HG02884 (cell line): Measurements from ENCODE around the gene RPS6KC1.
"Not testable (repeated sequence)": the region's sequence is repeated elsewhere in the genome, so short reads cannot be mapped to it uniquely, and the experiment has no call there.

Source experiments
- ATAC-seq: cut with Tn5 transposase; IDR thresholded peaks from one replicate; pipeline ENCODE4 v1.9.1; 2021; ENCODE audit warnings: mild to moderate bottlenecking, moderate library complexity; ENCODE audit not compliant: unreplicated experiment

The RPS6KC1 gene

DNA sequence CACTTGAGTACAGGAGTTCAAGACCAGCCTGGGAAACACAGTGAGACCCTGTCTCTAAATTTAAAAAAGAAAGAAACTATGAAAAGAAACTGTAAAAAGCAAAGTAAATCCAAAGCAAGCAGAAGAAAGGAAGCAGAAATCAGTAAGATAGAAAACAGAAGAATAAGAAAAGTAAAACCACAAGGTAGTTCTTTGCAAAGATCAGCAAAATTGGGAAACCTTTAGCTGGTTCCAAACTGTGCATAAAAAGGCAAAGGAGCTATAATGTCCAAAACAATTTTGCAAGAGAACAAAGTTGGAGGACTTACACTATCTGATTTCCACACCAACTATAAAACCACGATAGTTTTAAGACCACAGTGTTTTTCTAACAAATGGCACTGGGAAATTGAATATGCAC is 218.8 kb downstream of the RPS6KC1 start:
- no peak for ATAC-seq

DNA sequence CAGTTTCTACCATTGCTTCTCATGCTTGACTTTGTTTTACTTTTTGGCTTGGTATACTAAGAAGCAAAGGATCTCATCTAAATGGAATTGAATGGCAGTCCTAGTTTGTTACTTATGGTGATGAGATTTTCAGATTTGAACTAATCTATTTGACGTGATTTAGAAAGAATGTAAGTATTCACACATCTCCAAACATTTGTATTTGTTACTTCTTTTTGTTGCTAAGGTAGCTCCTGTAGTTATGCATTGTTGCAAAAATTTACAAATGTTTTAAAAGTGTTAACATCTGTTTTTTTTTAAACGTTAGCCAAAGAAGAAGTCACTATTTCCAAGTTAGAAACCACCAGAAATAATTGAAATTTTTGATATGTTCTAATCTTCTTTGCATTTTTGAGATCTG is 222.5 kb downstream of the RPS6KC1 start:
- no peak for ATAC-seq

DNA sequence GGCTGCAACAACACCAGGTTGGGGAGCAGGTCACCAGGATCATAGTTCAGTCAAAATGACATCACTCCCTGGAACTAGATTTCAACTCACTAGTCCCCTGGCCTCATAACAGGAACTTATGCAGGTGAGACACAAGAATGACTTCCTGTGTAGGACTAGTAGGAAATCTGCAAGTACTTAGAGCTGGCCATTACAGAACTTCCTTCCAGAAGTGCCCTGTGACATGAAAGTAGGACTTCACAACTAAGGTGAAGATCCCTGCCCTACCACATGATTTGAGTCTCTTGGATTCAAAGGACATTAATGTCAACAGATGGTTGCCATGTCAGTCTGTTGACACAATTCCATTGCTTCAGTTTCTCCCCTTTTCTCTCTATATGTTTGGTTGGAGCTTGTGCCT is 223.1 kb downstream of the RPS6KC1 start:
- ATAC-seq = no peak

- no peak for ATAC-seq
Measured at GRCh38 chr1:213275293-213275692, 224.3 kb downstream of the RPS6KC1 start.

DNA sequence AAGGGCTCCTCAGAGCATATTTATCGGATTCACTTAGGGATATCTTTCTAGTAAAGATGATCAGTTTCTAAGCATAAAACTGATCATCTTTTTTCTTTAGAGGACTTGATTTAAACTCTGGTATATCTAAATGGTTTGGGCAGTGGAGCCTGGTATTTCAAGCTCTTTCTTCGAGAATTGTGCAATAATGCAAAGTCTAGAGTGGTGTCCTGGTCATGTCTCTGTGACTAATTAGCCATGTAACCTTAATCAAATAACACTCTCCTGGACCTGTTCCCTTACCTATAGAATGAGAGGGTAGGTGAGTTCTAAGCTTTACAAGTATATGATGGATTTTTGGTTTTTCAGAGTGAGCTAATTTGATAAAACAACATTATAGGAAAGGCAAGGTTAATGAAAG is 225.2 kb downstream of the RPS6KC1 start:
- ATAC-seq = no peak

GRCh38 chr1:213277036-213277435 is 226.0 kb downstream of the RPS6KC1 start:
- no peak for ATAC-seq

GRCh38 chr1:213279410-213279809 is 228.4 kb downstream of the RPS6KC1 start:
- no peak for ATAC-seq

DNA sequence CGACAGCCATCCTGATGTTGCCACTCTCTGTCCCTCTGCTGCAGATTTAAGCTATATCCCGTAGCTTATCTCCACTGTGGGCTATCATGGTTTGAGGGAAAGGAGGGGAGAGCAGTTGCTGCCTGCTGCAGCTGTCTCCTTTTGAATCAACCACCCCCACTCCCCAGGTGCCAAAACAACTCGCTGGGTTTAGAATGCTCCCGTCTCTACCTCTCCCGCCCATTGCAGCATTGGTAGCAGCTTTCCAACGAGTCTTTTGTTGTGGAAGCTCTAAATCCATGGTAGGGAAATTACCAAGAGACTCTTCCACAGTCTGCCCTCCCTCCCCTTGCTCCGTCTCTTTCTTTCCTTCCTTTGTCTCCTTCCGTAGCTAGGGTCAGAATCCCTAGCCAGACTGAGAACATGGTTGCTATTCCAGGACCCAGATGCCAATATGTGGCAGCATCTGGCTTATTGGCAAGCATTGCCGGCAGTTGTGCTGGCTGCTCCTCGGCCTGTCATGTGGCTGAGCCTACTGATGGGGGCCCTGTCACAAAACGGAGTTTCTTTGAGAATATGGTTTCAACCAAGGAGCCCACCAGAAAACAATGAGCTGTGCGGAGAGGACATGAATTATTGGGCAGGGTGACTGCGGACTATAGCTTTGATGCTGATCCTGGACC is 230.7 kb downstream of the RPS6KC1 start:
- no peak for ATAC-seq

DNA sequence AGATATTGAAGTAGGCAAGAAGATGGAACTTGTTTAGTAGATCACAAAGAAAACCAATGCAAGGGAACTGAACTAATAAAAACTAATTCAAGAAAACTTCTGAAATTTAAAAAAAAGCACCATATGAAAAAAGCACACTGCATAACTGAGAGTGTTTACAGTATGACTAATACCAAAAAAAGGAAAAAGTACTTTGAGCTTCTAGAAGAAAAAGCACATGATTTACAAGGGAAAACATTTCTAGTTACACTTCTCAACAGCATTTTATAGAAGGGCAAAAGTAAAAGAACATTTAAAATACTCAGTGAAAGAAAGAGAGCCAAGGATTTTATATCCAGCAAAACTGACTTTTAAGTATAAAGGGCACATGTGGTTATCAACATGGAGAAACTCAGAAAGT is 233.6 kb downstream of the RPS6KC1 start:
- no peak for ATAC-seq

DNA sequence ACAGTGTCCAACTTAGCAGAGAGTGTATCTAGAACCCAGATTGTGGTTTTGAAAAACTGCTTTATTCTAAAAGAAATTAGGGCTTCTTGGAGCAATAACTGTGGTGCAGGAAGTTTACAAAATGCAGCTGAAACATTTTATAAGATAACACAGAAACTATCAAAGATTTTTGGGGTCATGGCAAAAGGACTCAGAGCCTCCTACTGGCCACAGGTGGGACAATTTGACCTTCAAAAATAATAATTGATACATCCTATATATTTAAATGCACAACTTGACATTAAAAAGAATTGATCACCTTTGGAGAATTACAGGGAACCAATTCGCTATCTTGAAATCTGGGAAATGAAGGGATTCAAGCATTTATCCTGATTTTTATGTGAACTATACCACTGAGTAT is 235.2 kb downstream of the RPS6KC1 start:
- ATAC-seq = no peak

GRCh38 chr1:213287987-213288386 is 236.9 kb downstream of the RPS6KC1 start:
- no peak for ATAC-seq

DNA sequence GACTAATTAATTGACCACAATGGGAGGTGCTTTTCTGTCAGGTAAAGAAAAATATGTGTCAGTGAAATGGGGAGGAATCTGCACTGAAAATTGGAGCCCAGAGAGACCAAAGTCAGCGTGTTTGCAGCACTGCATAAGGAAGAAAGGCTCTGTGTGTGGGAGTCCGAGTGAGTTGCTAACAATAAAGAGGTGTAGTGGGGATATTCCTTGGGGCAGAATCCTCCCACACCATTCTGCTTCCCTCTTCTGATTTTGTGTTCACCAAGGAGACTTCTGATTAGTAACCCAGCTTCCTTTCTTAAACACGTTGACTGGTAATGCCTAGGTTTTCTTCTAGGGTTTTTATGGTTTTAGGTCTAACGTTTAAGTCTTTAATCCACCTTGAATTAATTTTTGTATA is 240.5 kb downstream of the RPS6KC1 start:
- ATAC-seq = no peak

DNA sequence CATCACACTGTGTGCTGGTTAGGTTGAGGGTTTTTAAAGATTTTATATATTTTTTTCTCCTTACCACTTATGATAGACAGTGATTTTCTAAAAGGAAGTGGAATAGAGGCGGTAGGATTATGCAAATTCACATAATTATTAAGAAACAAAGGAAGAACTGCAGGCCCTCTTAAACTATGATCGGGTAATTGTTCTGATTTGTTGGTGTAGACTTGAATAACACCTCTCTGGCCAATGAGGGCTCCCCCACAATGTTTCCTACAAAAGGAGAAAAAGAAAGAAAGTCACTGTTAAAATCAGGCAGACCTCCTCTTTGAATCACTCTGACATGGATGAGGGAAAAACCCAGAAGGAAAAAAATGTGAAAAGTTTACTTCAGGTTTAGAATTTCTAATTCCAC is 241.6 kb downstream of the RPS6KC1 start:
- no peak for ATAC-seq

- ATAC-seq = no peak
Measured at GRCh38 chr1:213295860-213296259, 244.8 kb downstream of the RPS6KC1 start.

GRCh38 chr1:213296558-213296957 is 245.5 kb downstream of the RPS6KC1 start:
- ATAC-seq = no peak

- ATAC-seq = no peak
Measured at GRCh38 chr1:213297021-213297420, 246.0 kb downstream of the RPS6KC1 start.

DNA sequence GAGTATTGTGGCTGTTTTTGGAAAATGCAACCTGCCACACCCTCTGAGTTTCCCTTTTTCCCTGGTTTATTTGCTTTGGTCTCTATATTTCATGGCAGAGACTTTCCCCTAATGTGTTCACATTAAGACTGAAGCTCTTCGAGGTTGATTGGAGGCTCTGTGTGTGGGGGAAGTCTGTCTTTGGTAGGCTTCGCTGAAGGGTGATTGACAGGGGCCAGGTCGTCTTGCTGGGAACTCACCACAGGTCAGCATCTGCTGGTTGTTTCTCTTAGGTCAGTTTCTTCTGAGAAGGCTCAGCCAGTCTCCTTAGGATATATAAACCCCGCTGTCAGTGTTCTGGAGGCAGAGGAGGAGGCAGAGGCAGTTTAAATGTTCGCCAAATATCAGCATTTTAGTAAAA is 249.4 kb downstream of the RPS6KC1 start:
- ATAC-seq = no peak

DNA sequence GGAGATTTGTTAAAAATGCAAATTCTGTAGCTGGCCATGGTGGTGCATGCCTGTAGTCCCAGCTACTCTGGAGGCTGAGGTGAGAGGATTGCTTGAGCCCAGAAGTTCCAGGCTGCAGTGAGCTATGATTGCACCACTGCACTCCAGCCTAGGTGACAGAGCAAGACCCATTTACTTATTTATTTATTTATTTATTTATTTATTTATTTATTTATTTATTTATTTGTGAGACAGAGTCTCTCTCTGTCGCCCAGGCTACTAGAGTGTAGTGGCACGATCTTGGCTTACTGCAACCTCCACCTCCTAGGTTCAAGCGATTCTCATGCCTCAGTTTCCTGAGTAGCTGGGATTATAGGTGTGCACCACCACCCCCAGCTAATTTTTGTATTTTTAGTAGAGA is 250.5 kb downstream of the RPS6KC1 start:
- ATAC-seq = not testable (repeated sequence)

GRCh38 chr1:213303286-213303685 is 252.2 kb downstream of the RPS6KC1 start:
- no peak for ATAC-seq

GRCh38 chr1:213315571-213315970 is 264.5 kb downstream of the RPS6KC1 start:
- ATAC-seq = no peak

DNA sequence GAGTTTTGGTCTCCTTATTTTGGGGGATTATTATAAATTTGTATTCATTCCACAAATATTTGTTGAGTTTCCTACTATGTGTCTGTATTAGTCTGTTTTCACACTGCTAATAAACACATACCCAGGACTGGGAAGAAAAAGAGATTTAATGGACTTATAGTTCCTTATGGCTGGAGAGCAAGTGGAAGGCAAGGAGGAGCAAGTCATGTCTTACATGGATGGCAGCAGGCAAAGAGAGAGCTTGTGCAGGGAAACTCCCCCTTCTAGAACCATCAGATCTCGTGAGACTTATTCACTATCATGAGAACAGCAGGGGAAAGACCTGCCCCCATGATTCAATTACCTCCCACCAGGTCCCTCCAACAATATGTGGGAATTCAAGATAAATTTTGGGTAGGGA is 267.4 kb downstream of the RPS6KC1 start:
- ATAC-seq = not testable (repeated sequence)

DNA sequence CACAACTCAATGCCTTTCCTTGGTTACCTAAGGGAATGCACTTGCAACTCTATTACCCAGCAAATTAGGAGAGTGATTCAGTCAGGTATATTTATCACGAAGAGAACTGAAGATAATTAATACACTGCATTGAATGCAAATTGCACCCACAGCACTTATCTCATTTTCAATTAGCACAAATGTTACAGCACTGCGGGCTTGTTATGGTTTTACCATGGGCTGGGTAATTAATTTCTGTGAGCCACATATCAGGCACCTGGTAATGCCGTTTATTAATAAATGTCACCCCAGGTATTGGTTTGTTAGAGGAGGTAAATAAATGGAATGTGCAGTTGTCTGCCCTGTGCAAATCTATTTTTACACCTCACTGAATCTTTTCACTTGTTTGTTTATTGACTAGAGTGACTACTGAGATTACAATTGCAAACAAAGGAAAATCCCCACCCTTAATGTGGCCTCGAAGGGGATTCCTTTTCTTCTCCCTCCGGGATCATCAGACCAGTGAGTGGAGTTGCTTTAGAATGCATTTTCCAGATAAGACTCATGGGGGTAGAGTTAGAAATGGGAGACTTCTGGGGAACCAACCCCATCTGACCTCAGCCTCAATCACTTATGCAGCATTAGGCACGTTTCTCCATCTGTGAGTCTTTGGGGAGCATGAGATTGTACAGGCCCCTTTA is 269.3 kb downstream of the RPS6KC1 start:
- ATAC-seq = no peak
